ENCODE data around the gene PALLD. TPM values are rescaled to one million over a fixed set of nuclear protein-coding genes. Genes with fewer than 3 reads are reported as not detected.

PALLD gene
- polyA plus RNA-seq, 3 donors: 6.1 to 11.8 (median 9.9) TPM

- no peaks in the 10 kb centered on the region for H3K4me1 ChIP-seq (ENCODE audit: control insufficient read depth in 1 of 2, insufficient read depth in 2 of 2, low read length in 2 of 2)
- peaks cover 1 to 6% (median 1%) of the 10 kb centered on the region in 3 donors for H3K27me3 Mint-ChIP-seq (ENCODE audit: low read depth in 3 of 3)
- H3K4me3 ChIP-seq (replicated peaks in 1 of 3; ENCODE audit: low read depth in 2 of 3, low read length in 3 of 3): no peak overlapping the region
- TF ChIP-seq, protein P1, sequence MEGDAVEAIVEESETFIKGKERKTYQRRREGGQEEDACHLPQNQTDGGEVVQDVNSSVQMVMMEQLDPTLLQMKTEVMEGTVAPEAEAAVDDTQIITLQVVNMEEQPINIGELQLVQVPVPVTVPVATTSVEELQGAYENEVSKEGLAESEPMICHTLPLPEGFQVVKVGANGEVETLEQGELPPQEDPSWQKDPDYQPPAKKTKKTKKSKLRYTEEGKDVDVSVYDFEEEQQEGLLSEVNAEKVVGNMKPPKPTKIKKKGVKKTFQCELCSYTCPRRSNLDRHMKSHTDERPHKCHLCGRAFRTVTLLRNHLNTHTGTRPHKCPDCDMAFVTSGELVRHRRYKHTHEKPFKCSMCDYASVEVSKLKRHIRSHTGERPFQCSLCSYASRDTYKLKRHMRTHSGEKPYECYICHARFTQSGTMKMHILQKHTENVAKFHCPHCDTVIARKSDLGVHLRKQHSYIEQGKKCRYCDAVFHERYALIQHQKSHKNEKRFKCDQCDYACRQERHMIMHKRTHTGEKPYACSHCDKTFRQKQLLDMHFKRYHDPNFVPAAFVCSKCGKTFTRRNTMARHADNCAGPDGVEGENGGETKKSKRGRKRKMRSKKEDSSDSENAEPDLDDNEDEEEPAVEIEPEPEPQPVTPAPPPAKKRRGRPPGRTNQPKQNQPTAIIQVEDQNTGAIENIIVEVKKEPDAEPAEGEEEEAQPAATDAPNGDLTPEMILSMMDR (IDR thresholded peaks at IDR 0.05): no peak
- no peak overlapping the region for H3K27ac ChIP-seq (ENCODE audit: low read depth in 1 of 2, low read length in 2 of 2)
- no peaks in the 10 kb centered on the region for H3K9me3 ChIP-seq (replicated peaks in 1 of 2; ENCODE audit: control insufficient read depth in 1 of 2, insufficient read depth in 1 of 2, low read length in 2 of 2)
- H3K27me3 ChIP-seq (ENCODE audit: control insufficient read depth in 2 of 2, insufficient read depth in 2 of 2, low read length in 2 of 2): no peaks in the 10 kb centered on the region
- no peaks in the 10 kb centered on the region for H3K79me2 ChIP-seq (ENCODE audit: insufficient read depth, low read length)
- H3K36me3 Mint-ChIP-seq: no peaks in the 10 kb centered on the region
- no peak for DNase-seq
- WGBS (ENCODE audit: insufficient coverage): 100% methylated on average over 1 of the region's 3 CpGs
- intact Hi-C loops (cut with micrococcal nuclease): no loop called here
- H2AFZ ChIP-seq (ENCODE audit: insufficient read depth, low read depth, low read length, poor library complexity, severe bottlenecking): no peak overlapping the region
- no peaks in the 10 kb centered on the region for H3K4me1 Mint-ChIP-seq
- no peaks in the 10 kb centered on the region for H4K20me1 ChIP-seq (ENCODE audit: insufficient read depth, low read length)
- H3K9me3 Mint-ChIP-seq: no peaks in the 10 kb centered on the region
- H3K9ac ChIP-seq (ENCODE audit: insufficient read depth, low read length, poor library complexity, severe bottlenecking): no peak overlapping the region
- H3K4me2 ChIP-seq (replicated peaks; ENCODE audit: extremely low read depth, low read length, poor library complexity, severe bottlenecking): no peak overlapping the region
- H3K27ac Mint-ChIP-seq: no peak overlapping the region
- H3K4me3 Mint-ChIP-seq: no peak overlapping the region
- no peaks in the 10 kb centered on the region for H3K36me3 ChIP-seq (replicated peaks in 1 of 2; ENCODE audit: control insufficient read depth in 1 of 2, insufficient read depth in 2 of 2, low read length in 2 of 2)
These were observed 146.9 kb downstream of the PALLD start for GRCh38 chr4:168643796-168644159.

DNA sequence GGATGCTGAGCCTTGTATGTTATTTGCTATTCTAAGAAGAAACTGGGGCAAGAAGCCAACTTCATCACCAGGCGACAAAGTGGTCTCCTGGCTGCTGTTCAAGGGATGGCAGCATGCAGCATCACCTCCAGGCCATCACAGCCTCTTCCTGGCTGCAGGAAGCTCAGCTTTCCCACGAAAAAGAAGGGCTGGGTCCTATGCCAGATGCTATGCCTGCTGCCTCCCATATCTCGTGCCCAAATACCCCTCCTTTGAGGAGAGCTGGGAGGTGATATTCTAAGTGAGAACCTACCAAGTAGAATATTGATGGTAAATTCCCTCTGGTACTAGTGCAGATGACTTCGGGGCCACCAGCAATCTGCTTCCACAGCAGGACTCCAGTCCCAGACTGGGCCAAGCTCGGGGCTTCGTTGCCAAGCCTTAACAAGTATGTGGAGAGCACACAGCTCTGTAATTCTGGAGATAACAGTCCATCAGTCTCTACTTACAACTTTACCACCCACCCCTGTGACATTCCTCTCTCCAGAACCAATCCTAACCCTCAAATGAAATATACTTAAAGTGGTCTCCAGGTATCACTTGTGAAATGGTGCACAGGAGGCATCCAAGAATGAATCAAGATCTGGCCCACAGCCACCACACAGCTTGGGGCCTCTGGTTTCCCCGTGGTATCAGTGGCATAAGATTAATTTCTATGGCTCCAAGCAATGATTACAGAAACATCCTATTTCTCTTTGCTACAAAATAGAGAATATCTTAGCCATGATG is 149.3 kb downstream of the PALLD start:
- TF ChIP-seq, protein P1 (IDR thresholded peaks at IDR 0.05): no peak
- no peaks in the 10 kb centered on the region for H4K20me1 ChIP-seq (ENCODE audit: insufficient read depth, low read length)
- no peak overlapping the region for H3K4me2 ChIP-seq (replicated peaks; ENCODE audit: extremely low read depth, low read length, poor library complexity, severe bottlenecking)
- no peak for DNase-seq
- H3K27ac ChIP-seq (ENCODE audit: low read depth in 1 of 2, low read length in 2 of 2): no peak overlapping the region
- H3K27ac Mint-ChIP-seq: no peak overlapping the region
- intact Hi-C loops (cut with micrococcal nuclease): no loop called here
- peaks cover 0 to 6% (median 3%) of the 10 kb centered on the region in 3 donors for H3K27me3 Mint-ChIP-seq (ENCODE audit: low read depth in 3 of 3)
- H2AFZ ChIP-seq (ENCODE audit: insufficient read depth, low read depth, low read length, poor library complexity, severe bottlenecking): no peak overlapping the region
- no peaks in the 10 kb centered on the region for H3K36me3 Mint-ChIP-seq
- no peak overlapping the region for H3K4me3 Mint-ChIP-seq
- H3K27me3 ChIP-seq (ENCODE audit: control insufficient read depth in 2 of 2, insufficient read depth in 2 of 2, low read length in 2 of 2): no peaks in the 10 kb centered on the region
- H3K79me2 ChIP-seq (ENCODE audit: insufficient read depth, low read length): no peaks in the 10 kb centered on the region
- H3K4me1 Mint-ChIP-seq: no peaks in the 10 kb centered on the region
- no peaks in the 10 kb centered on the region for H3K9me3 Mint-ChIP-seq
- no peaks in the 10 kb centered on the region for H3K9me3 ChIP-seq (replicated peaks in 1 of 2; ENCODE audit: control insufficient read depth in 1 of 2, insufficient read depth in 1 of 2, low read length in 2 of 2)
- 100% methylated on average over 1 of the region's 7 CpGs for WGBS (ENCODE audit: insufficient coverage)
- H3K36me3 ChIP-seq (replicated peaks in 1 of 2; ENCODE audit: control insufficient read depth in 1 of 2, insufficient read depth in 2 of 2, low read length in 2 of 2): no peaks in the 10 kb centered on the region
- H3K4me3 ChIP-seq (replicated peaks in 1 of 3; ENCODE audit: low read depth in 2 of 3, low read length in 3 of 3): no peak overlapping the region
- H3K4me1 ChIP-seq (ENCODE audit: control insufficient read depth in 1 of 2, insufficient read depth in 2 of 2, low read length in 2 of 2): no peaks in the 10 kb centered on the region
- no peak overlapping the region for H3K9ac ChIP-seq (ENCODE audit: insufficient read depth, low read length, poor library complexity, severe bottlenecking)

Measured in CD14-positive monocyte (primary cell).